ENCODE measurements around the gene PRKCD. TPM values are rescaled to one million over a fixed set of nuclear protein-coding genes. Genes with fewer than 3 reads are reported as not detected.

PRKCD gene
- total RNA-seq, 2 experiments from 2014 or later = 13.3 to 108 TPM

DNA sequence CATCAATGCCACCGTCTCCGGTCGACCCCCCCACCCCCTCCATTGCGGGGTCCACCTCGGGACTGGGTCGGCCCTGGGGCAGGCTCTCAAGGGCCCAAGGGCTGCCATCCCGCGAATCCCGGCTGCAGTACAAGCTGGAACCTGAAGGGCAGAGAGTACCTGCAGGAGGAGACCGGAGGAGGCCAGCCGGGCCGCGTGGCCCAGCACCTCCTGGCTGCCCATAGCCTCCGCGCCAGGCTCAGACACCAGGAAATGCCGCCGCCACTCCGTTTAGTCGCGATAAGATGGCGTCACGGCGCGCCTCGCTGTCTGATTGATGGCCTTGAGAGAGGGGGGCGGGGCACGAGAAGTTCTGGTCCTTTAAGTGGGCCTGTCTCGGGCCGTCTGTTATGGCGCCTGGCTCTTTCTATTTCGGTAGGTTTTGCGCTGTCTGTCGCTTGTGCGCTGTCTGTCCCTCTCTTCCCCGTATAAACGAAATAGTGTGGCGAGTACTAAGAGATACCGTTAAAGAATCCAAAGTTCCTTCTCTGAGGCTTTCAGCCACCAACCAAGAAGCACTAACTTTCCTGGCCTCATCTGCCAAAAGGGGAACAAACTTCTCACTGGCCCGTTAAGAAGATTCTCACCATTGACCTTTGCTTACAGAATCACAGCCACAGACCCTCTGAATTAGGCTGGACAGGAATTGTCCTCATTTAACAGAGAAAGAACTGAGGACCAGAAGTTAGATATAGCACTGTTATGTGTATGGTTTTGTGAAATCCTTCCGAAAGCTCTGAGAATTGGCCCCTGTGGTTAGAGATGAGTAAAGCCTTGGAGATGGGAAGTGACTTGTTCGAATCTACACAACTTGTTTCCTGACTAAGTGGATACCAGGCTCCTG, 30.6 kb upstream of the PRKCD start, which contains the start of gene RFT1:
Gene RFT1, minus strand, starts transcription at position 257 of the 883 bp plus-strand sequence. Its CDS starts 35 bp downstream, at position 222.
- Histone ChIP-seq H3K36me3 (ENCODE audit: insufficient read depth, low read length) (peaks cover 16% of the 10 kb centered on the region), H3K9me2 (ENCODE audit: insufficient read depth, low read length) (no peaks in the 10 kb centered on the region), H3K4me2 (ENCODE audit: low read length) (peak within 1 kb of the TSS; percentile 83), H2AFZ (ENCODE audit: low read length) (peak within 1 kb of the TSS; percentile 91), H3K4me1 (ENCODE audit: insufficient read depth, low read length, poor library complexity, severe bottlenecking) (peaks cover 35% of the 10 kb centered on the region), H3K9me3 (ENCODE audit: low read length) (no peaks in the 10 kb centered on the region), H4K20me1 (ENCODE audit: insufficient read depth, low read length) (no peaks in the 10 kb centered on the region), H3K79me2 (ENCODE audit: insufficient read depth, low read depth, low read length) (peaks cover 21% of the 10 kb centered on the region), H3K27ac (ENCODE audit: low read depth, low read length, poor library complexity, severe bottlenecking) (peak within 1 kb of the TSS; percentile 65), H3K4me3 (ENCODE audit: low read depth, low read length, poor library complexity, severe bottlenecking) (peak within 1 kb of the TSS; percentile 96)
- ChIA-PET POLR2A (interaction anchor here (0.6 to 2.6 kb wide), 10 partner anchors 11 to 205 kb away, joined by 3 to 14 read pairs (median 3); no protein-coding TSS in a partner anchor), CTCF (ENCODE audit: unreplicated experiment) (no interaction called here)
- DNase-seq (ENCODE audit: low spot score) = peak; percentile 97
- TF ChIP-seq, protein P1, sequence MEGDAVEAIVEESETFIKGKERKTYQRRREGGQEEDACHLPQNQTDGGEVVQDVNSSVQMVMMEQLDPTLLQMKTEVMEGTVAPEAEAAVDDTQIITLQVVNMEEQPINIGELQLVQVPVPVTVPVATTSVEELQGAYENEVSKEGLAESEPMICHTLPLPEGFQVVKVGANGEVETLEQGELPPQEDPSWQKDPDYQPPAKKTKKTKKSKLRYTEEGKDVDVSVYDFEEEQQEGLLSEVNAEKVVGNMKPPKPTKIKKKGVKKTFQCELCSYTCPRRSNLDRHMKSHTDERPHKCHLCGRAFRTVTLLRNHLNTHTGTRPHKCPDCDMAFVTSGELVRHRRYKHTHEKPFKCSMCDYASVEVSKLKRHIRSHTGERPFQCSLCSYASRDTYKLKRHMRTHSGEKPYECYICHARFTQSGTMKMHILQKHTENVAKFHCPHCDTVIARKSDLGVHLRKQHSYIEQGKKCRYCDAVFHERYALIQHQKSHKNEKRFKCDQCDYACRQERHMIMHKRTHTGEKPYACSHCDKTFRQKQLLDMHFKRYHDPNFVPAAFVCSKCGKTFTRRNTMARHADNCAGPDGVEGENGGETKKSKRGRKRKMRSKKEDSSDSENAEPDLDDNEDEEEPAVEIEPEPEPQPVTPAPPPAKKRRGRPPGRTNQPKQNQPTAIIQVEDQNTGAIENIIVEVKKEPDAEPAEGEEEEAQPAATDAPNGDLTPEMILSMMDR (conservative IDR thresholded peaks at IDR 0.05; ENCODE audit: low read length) = no peak
- no peak for TF ChIP-seq EZH2phosphoT487 (IDR thresholded peaks at IDR 0.05; ENCODE audit: borderline replicate concordance, low read depth, low read length)
- intact Hi-C loops (cut with micrococcal nuclease; ENCODE audit: unreplicated experiment) = loop anchor here (1.0 kb wide), 1 partner anchor 42 kb away; no protein-coding TSS in a partner anchor
- BruUV-seq (replicated peaks) = TSS peak; percentile 99

DNA sequence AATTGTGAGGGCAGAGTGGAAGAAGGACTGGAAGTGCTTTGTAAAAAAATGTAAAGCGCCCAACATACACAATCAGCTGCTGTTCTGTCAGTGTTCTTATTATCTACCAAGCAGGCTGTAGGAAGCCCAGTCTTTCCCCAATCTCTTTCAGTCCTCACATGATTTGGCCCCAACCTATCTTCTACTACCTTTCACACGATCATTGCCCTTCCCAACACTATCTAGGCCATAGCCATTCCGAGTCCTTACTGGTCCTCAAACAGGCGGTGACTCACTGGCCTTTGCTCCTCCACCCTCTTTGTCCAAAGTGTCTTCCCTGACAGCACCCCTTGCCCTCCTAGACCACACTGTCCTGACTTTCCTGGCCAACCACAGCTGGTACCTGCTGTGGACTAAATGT, 29.9 kb upstream of the PRKCD start:
- H2AFZ ChIP-seq (ENCODE audit: low read length) = peak overlapping the region; percentile 91
- POLR2A ChIA-PET = interaction anchor here (0.5 to 4.3 kb wide), 6 partner anchors 10 to 65 kb away, joined by 3 to 19 read pairs (median 4); no protein-coding TSS in a partner anchor
- peaks cover 35% of the 10 kb centered on the region for H3K4me1 ChIP-seq (ENCODE audit: insufficient read depth, low read length, poor library complexity, severe bottlenecking)
- peaks cover 9% of the 10 kb centered on the region; the same call in 1 of the 2 replicates for H3K36me3 ChIP-seq (ENCODE audit: insufficient read depth, low read length)
- DNase-seq (ENCODE audit: low spot score) = no peak
- H3K79me2 ChIP-seq (ENCODE audit: insufficient read depth, low read depth, low read length) = peaks cover 21% of the 10 kb centered on the region
- H3K4me2 ChIP-seq (ENCODE audit: low read length) = peak overlapping the region; percentile 83
- no peak for TF ChIP-seq EZH2phosphoT487 (IDR thresholded peaks at IDR 0.05; ENCODE audit: borderline replicate concordance, low read depth, low read length)
- TF ChIP-seq, protein P1 (conservative IDR thresholded peaks at IDR 0.05; ENCODE audit: low read length) = no peak
- H3K9me3 ChIP-seq (ENCODE audit: low read length) = no peaks in the 10 kb centered on the region
- H3K27ac ChIP-seq (ENCODE audit: low read depth, low read length, poor library complexity, severe bottlenecking) = peak overlapping the region; percentile 65
- peak overlapping the region; percentile 96 for H3K4me3 ChIP-seq (ENCODE audit: low read depth, low read length, poor library complexity, severe bottlenecking)
- no peaks in the 10 kb centered on the region for H4K20me1 ChIP-seq (ENCODE audit: insufficient read depth, low read length)
- BruUV-seq (replicated peaks) = no TSS peak
- CTCF ChIA-PET (ENCODE audit: unreplicated experiment) = no interaction called here
- no peaks in the 10 kb centered on the region for H3K9me2 ChIP-seq (ENCODE audit: insufficient read depth, low read length)
- intact Hi-C loops (cut with micrococcal nuclease; ENCODE audit: unreplicated experiment) = no loop called here
